Gastrocnemius medialis (tissue), 4 donors: Measurements from ENCODE around the gene DNAJB5. TPM values are rescaled to one million over a fixed set of nuclear protein-coding genes. Genes with fewer than 3 reads are reported as not detected.
"Not testable (repeated sequence)": the region's sequence is repeated elsewhere in the genome, so short reads cannot be mapped to it uniquely, and the experiment has no call there.

Experiments
- ATAC-seq, 2 donors: fragments of 150-250 bp; one replicate each; pipeline ENCODE4 v1.9.1; 2016
- DNase-seq, 2 donors: peaks; one replicate each; pipeline ENCODE4 v3.0.0-alpha.2; 2019
- H3K27ac ChIP-seq, 4 donors: fragments of 200-600 bp; sonication (generic); 1 replicate in 1 of 4; 2 replicates in 3 of 4; pipeline ENCODE4 v1.5.1; 2016 to 2018; ENCODE audit warnings: mild to moderate bottlenecking in 2 of 4, moderate library complexity in 1 of 4
- H3K27me3 ChIP-seq, 3 donors: fragments of 200-600 bp; sonication (generic) in 2 of 3; 1 replicate in 1 of 3; 2 replicates in 2 of 3; pipeline versions ENCODE4 v1.5.1 to v1.6.0; 2016 to 2019; ENCODE audit warnings: mild to moderate bottlenecking in 1 of 3, moderate library complexity in 1 of 3
- H3K36me3 ChIP-seq, 2 donors: fragments of 200-600 bp; sonication (generic) in 1 of 2; one replicate each; pipeline ENCODE4 v1.5.1; 2017 to 2018
- H3K4me1 ChIP-seq, 2 donors: fragments of 200-600 bp; sonication (generic) in 1 of 2; one replicate each; pipeline ENCODE4 v1.5.1; 2016 to 2017; ENCODE audit warnings: mild to moderate bottlenecking in 2 of 2
- H3K4me3 ChIP-seq, 4 donors: fragments of 200-600 bp; sonication (generic) in 3 of 4; 1 replicate in 1 of 4; 2 replicates in 3 of 4; pipeline ENCODE4 v1.5.1; 2016 to 2019; ENCODE audit warnings: mild to moderate bottlenecking in 2 of 4
- H3K9me3 ChIP-seq, 3 donors: fragments of 200-600 bp; sonication (generic) in 2 of 3; 1 replicate in 1 of 3; 2 replicates in 2 of 3; pipeline ENCODE4 v1.5.1; 2016 to 2019
- POLR2A ChIP-seq, 2 donors: fragments of 450-650 bp; IDR thresholded peaks; one replicate each; pipeline ENCODE4 v1.6.1; 2017; ENCODE audit warnings: antibody characterized with exemption in 2 of 2, mild to moderate bottlenecking in 2 of 2, moderate library complexity in 2 of 2
- in situ Hi-C, 4 donors: fragments of 200-750 bp; cut with MboI; loops; one replicate each; pipeline versions ENCODE4 v1.15.0 to v1.8.0; 2017; ENCODE audit warnings: low sequenced_read_pairs in 4 of 4
- intact Hi-C: fragments of 100-400 bp; cut with DNase I; formaldehyde crosslinking; loops from one replicate; pipeline ENCODE4 v1.15.1; 2023; ENCODE audit warnings: low total_unique reads
- total RNA-seq, 4 donors: library from RNA; depleted of rRNA; stranded (reverse); fragments of >200 nt; gene quantifications; one replicate each; pipeline versions ENCODE4 v1.1.0 to v1.2.3, GENCODE V29; 2016
- TF ChIP-seq, protein P1 (sequence below), 5 experiments: fragments of 450-650 bp in 3 of 5; fragments of 200-600 bp in 2 of 5; sonication (generic) in 2 of 5; IDR thresholded peaks in 4 of 5; conservative IDR thresholded peaks in 1 of 5; 1 replicate in 4 of 5; 2 replicates in 1 of 5; pipeline ENCODE4 v1.5.1; 2016 to 2019; ENCODE audit warnings: antibody characterized with exemption in 5 of 5, mild to moderate bottlenecking in 3 of 5, moderate library complexity in 3 of 5

The DNAJB5 gene
- 100 to 1,000 TPM in 3 of 4 donors, 10 to 100 TPM in 1; 75.3 to 187 (median 128) TPM for total RNA-seq

DNA sequence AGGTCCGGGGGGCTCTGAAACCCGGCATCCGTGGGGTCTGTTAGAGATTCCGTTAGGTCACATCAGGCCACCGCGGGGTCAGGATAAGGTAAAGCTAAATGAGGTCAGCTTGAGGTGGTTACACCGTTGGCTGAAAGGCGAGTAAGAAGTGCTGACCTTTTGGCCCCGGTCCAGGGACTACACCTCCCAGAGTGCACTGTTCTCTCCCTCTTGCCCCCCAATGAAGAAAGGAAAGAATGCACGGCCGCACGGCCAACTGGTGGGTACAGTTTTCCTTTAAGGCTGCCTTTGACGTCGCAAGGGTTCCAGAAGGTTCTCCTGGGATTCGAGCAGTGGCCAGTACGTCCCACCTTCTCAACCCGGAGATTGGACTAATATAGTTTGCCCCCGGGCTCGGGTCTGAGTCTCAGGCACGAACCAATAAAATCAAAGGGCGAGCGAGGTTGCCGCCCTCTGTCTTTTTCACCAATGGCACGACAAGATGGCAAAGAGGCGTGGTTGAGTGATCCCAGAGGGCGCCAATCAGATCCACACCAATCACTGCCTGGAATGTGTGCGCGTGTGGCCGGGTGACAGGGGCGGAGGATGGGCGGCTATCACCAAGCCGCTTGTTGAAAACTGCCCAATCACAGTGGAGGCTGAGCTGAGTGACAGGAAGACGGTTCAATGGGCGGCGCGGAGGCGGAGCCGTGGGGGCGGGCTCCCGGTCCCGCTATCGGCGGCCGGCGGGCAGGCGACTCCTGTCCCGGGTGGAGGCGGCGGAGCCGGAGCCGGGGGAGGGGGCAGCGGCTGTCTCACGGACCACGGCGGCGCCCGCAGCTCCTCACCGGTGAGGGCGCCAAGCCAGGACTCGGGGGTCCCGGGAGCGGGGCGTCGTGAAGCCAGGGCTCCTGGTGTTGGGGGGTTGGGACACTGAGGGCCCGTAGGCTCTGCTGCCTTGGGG lies at the start of gene DNAJB5:
TSS of gene DNAJB5 (plus strand) at position 743 of the 943 bp plus-strand sequence. CDS start 886 bp downstream, outside the sequence.
- H3K9me3 ChIP-seq: no peaks in the 10 kb centered on the region
- peak within 1 kb of the TSS in 3 of 4 donors; percentile 85 to 93 (median 89) for H3K27ac ChIP-seq
- H3K4me1 ChIP-seq: peaks cover 27 to 28% of the 10 kb centered on the region in 2 donors
- H3K36me3 ChIP-seq: no peaks in the 10 kb centered on the region
- intact Hi-C loops (loop anchor here (1.0 to 5.0 kb wide), 4 partner anchors 83 to 1203 kb away; partner anchors contain the start of genes CLTA, IL11RA and VCP), in situ Hi-C loops (no loop called here)
- peak; percentile 47 to 51 for ATAC-seq
- peak; percentile 99 to 100 for DNase-seq
- TF ChIP-seq, protein P1, sequence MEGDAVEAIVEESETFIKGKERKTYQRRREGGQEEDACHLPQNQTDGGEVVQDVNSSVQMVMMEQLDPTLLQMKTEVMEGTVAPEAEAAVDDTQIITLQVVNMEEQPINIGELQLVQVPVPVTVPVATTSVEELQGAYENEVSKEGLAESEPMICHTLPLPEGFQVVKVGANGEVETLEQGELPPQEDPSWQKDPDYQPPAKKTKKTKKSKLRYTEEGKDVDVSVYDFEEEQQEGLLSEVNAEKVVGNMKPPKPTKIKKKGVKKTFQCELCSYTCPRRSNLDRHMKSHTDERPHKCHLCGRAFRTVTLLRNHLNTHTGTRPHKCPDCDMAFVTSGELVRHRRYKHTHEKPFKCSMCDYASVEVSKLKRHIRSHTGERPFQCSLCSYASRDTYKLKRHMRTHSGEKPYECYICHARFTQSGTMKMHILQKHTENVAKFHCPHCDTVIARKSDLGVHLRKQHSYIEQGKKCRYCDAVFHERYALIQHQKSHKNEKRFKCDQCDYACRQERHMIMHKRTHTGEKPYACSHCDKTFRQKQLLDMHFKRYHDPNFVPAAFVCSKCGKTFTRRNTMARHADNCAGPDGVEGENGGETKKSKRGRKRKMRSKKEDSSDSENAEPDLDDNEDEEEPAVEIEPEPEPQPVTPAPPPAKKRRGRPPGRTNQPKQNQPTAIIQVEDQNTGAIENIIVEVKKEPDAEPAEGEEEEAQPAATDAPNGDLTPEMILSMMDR (IDR thresholded peaks at IDR 0.05 in 4 of 5, conservative IDR thresholded peaks at IDR 0.05 in 1 of 5): no peak
- TF ChIP-seq POLR2A (IDR thresholded peaks at IDR 0.05): no peak
- no peaks in the 10 kb centered on the region for H3K27me3 ChIP-seq
- H3K4me3 ChIP-seq: peak within 1 kb of the TSS; percentile 80 to 91 (median 89)

DNA sequence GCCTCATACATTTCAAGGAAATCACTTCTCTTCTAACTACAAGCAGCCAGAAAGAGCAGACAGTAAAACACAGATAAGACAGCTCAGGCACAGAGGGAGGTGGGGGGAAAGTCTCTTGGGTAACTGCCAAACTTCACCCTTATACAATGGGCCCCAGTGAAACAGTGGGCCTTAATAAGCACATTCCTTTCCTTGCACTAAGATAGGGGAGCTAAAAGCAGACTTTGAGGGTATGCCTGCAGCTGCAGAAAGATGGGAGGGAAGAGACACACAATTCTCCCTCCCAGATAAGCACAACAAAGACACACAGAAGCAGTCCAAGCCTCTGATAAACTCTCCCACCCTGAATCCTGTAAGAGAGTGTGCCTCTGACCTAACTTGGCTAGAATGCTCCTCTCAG lies 49.6 kb upstream of the DNAJB5 start:
- DNase-seq, H3K27me3 ChIP-seq, H3K36me3 ChIP-seq, intact Hi-C loops, H3K4me3 ChIP-seq, in situ Hi-C loops, ATAC-seq, H3K9me3 ChIP-seq, H3K4me1 ChIP-seq, H3K27ac ChIP-seq: not testable (repeated sequence)

DNA sequence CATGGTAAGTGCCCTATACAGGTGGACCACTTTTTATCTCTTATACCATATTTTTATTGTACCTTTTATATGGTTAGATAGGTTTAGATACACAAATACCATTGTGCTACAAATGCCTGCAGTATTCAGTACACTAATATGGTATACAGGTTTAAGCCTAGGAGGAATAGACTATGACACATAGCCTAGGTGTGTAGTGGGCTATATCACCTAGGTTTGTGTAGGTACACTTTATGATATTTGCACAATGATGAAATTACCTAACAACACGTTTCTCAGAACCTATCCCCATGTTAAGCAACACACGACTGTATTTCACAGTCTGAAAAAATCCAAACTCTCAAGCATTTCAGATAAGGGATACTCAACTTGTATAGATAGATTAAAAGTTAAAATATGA lies 41.1 kb upstream of the DNAJB5 start:
- H3K4me1 ChIP-seq: no peaks in the 10 kb centered on the region
- no peak overlapping the region for H3K27ac ChIP-seq
- TF ChIP-seq, protein P1 (IDR thresholded peaks at IDR 0.05 in 4 of 5, conservative IDR thresholded peaks at IDR 0.05 in 1 of 5): no peak
- no peak for TF ChIP-seq POLR2A (IDR thresholded peaks at IDR 0.05)
- no peaks in the 10 kb centered on the region for H3K9me3 ChIP-seq
- in situ Hi-C loops (no loop called here), intact Hi-C loops (no loop called here)
- ATAC-seq: no peak
- H3K27me3 ChIP-seq: peaks cover 0 to 10% (median 2%) of the 10 kb centered on the region in 3 donors
- DNase-seq: no peak
- H3K36me3 ChIP-seq: no peaks in the 10 kb centered on the region
- no peak overlapping the region for H3K4me3 ChIP-seq

DNA sequence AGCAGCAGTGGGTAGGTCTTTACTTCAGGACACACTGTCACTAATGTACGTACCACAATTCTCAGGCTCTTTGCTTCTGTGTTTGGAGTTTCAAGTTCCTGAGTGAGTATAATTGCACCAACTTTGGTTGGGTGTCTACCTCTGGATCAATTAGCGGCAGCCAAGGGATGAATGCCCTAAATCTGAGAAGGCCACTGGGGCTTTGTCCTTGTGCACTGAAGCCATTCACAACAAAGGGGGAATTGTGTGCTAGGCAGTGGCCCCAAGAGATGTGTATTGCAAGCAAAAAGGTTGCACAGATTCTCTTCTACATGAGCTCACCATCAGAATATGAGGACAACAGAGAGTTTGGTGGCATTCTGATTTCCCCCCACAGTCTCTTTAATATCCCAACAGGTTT lies 35.3 kb upstream of the DNAJB5 start:
- in situ Hi-C loops: loop anchor here in 1 of 4 donors (10.0 kb wide), 1 partner anchor 61 kb away; no protein-coding TSS in a partner anchor
- no peak for ATAC-seq

DNA sequence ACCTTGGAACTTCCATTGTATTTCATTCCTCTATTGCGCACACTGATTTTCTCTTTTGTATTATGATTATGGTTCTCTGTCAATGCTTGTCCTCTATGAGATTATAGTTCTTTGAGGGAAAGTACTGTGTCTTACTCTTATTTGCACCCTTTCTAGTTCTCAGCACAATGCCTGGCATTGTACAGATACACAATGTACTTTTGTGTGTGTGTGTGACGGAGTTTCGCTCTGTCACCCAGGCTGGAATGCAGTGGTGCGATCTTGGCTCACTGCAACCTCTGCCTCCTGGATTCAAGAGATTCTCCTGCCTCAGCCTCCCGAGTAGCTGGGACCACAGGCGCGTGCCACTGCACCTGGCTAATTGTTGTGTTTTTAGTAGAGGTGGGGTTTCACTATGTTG lies 33.5 kb upstream of the DNAJB5 start:
- ATAC-seq, DNase-seq, H3K9me3 ChIP-seq, intact Hi-C loops, H3K36me3 ChIP-seq, H3K4me3 ChIP-seq, H3K27ac ChIP-seq, H3K4me1 ChIP-seq: not testable (repeated sequence)
- in situ Hi-C loops: loop anchor here in 1 of 4 donors (10.0 kb wide), 1 partner anchor 59 kb away; no protein-coding TSS in a partner anchor
- peaks cover 26 to 47% (median 31%) of the 10 kb centered on the region in 3 donors for H3K27me3 ChIP-seq

More for the DNA sequence above, 35.3 kb upstream of the DNAJB5 start:
- TF ChIP-seq, protein P1 (IDR thresholded peaks at IDR 0.05 in 4 of 5, conservative IDR thresholded peaks at IDR 0.05 in 1 of 5): no peak
- TF ChIP-seq POLR2A (IDR thresholded peaks at IDR 0.05): no peak
- Histone ChIP-seq H3K9me3 (no peaks in the 10 kb centered on the region), H3K27ac (no peak overlapping the region), H3K4me1 (no peaks in the 10 kb centered on the region), H3K27me3 (peaks cover 16 to 34% (median 17%) of the 10 kb centered on the region in 3 donors), H3K4me3 (no peak overlapping the region), H3K36me3 (no peaks in the 10 kb centered on the region)
- DNase-seq: no peak
- intact Hi-C loops: no loop called here
